ENCODE data around the gene ASCC2. TPM values are rescaled to one million over a fixed set of nuclear protein-coding genes. Genes with fewer than 3 reads are reported as not detected.

The ASCC2 gene
- total and polyA plus RNA-seq, 2 donors from 2014 or later, result 41.9 to 51.3 TPM

GRCh38 chr22:29806196-29806595, 31.9 kb downstream of the ASCC2 start:
- DNase-seq (no peak), FAIRE-seq (no peak)
- Histone ChIP-seq H3K4me3 (ENCODE audit: low read length in 3 of 3) (no peak overlapping the region), H3K4me1 (ENCODE audit: control insufficient read depth in 2 of 3, insufficient read depth in 2 of 3, low read depth in 1 of 3, low read length in 3 of 3) (peaks cover 0 to 2% (median 0%) of the 10 kb centered on the region in 3 donors), H3K36me3 (ENCODE audit: control insufficient read depth in 2 of 3, insufficient read depth in 3 of 3, low read length in 3 of 3) (peaks cover 3 to 49% (median 47%) of the 10 kb centered on the region in 3 donors), H3K27ac (ENCODE audit: low read depth in 2 of 2, low read length in 2 of 2) (no peak overlapping the region), H3K9me3 (ENCODE audit: control insufficient read depth in 2 of 3, insufficient read depth in 1 of 3, low read length in 3 of 3) (no peaks in the 10 kb centered on the region), H3K9ac (ENCODE audit: low read length in 3 of 3) (no peak overlapping the region), H3K27me3 (ENCODE audit: control insufficient read depth, insufficient read depth, low read length) (no peaks in the 10 kb centered on the region)
- TF ChIP-seq CTCF (IDR thresholded peaks at IDR 0.05; ENCODE audit: borderline replicate concordance, extremely low read depth, insufficient read depth), result no peak
- intact Hi-C loops (cut with DNase I), result no loop called here

- no peak overlapping the region for H3K4me3 ChIP-seq (ENCODE audit: low read length in 3 of 3)
- H3K27me3 ChIP-seq (ENCODE audit: control insufficient read depth, insufficient read depth, low read length), result no peaks in the 10 kb centered on the region
- DNase-seq, result no peak
- no peak overlapping the region for H3K27ac ChIP-seq (ENCODE audit: low read depth in 2 of 2, low read length in 2 of 2)
- intact Hi-C loops (cut with DNase I), result no loop called here
- H3K4me1 ChIP-seq (ENCODE audit: control insufficient read depth in 2 of 3, insufficient read depth in 2 of 3, low read depth in 1 of 3, low read length in 3 of 3), result no peaks in the 10 kb centered on the region
- no peaks in the 10 kb centered on the region for H3K9me3 ChIP-seq (ENCODE audit: control insufficient read depth in 2 of 3, insufficient read depth in 1 of 3, low read length in 3 of 3)
- peaks cover 3 to 61% (median 56%) of the 10 kb centered on the region in 3 donors for H3K36me3 ChIP-seq (ENCODE audit: control insufficient read depth in 2 of 3, insufficient read depth in 3 of 3, low read length in 3 of 3)
- no peak for FAIRE-seq
- no peak overlapping the region for H3K9ac ChIP-seq (ENCODE audit: low read length in 3 of 3)
- no peak for TF ChIP-seq CTCF (IDR thresholded peaks at IDR 0.05; ENCODE audit: borderline replicate concordance, extremely low read depth, insufficient read depth)
Observed at GRCh38 chr22:29804985-29805384, 33.1 kb downstream of the ASCC2 start.

- no peak for FAIRE-seq
- DNase-seq, result no peak
Observed at GRCh38 chr22:29803190-29803589, 34.9 kb downstream of the ASCC2 start.

More at GRCh38 chr22:29803190-29803589, 34.9 kb downstream of the ASCC2 start:
- Histone ChIP-seq H3K4me1 (ENCODE audit: control insufficient read depth in 2 of 3, insufficient read depth in 2 of 3, low read depth in 1 of 3, low read length in 3 of 3) (peaks cover 0 to 7% (median 0%) of the 10 kb centered on the region in 3 donors), H3K27ac (ENCODE audit: low read depth in 2 of 2, low read length in 2 of 2) (no peak overlapping the region), H3K4me3 (ENCODE audit: low read length in 3 of 3) (no peak overlapping the region), H3K9ac (ENCODE audit: low read length in 3 of 3) (no peak overlapping the region), H3K9me3 (ENCODE audit: control insufficient read depth in 2 of 3, insufficient read depth in 1 of 3, low read length in 3 of 3) (no peaks in the 10 kb centered on the region), H3K36me3 (ENCODE audit: control insufficient read depth in 2 of 3, insufficient read depth in 3 of 3, low read length in 3 of 3) (peaks cover 3 to 69% (median 56%) of the 10 kb centered on the region in 3 donors), H3K27me3 (ENCODE audit: control insufficient read depth, insufficient read depth, low read length) (no peaks in the 10 kb centered on the region)
- intact Hi-C loops (cut with DNase I), result no loop called here
- no peak for TF ChIP-seq CTCF (IDR thresholded peaks at IDR 0.05; ENCODE audit: borderline replicate concordance, extremely low read depth, insufficient read depth)

Data from kidney (tissue), 14 donors.